ENCODE results near the gene TRIM59. TPM values are rescaled to one million over a fixed set of nuclear protein-coding genes. Genes with fewer than 3 reads are reported as not detected.

Gene TRIM59
- total RNA-seq, 4 donors from 2014 or later: 0.13 to 0.55 (median 0.46) TPM

DNA sequence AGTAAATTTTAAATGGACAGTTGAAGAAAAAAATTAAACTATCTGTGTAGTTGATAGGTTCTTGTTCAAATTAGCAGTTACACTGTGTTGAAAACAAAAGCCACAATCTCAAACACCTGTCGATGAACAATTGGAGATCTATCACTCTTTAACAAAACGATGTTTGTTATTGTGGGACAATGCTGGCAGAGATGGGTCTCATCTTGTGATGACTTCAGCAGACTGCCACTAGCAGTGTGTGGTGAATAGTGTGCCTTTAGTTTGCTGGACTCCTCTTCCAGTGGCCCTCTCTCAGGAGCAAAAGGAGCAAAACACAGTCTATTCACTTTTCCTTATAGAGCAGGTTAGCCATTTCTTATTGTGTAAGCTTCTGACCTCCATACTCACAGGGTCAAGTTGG lies 14.7 kb upstream of the TRIM59 start:
- no peak overlapping the region for H3K27ac ChIP-seq
- TF ChIP-seq CTCF (IDR thresholded peaks at IDR 0.05 in 4 of 5, conservative IDR thresholded peaks at IDR 0.05 in 1 of 5) (no peak), POLR2A (IDR thresholded peaks at IDR 0.05) (no peak)
- intact Hi-C loops (cut with DNase I; ENCODE audit: low total_unique reads): no loop called here
- H3K36me3 ChIP-seq: no peaks in the 10 kb centered on the region
- H3K4me1 ChIP-seq: no peaks in the 10 kb centered on the region
- no peaks in the 10 kb centered on the region for H3K9me3 ChIP-seq
- no peaks in the 10 kb centered on the region for H3K27me3 ChIP-seq
- ATAC-seq (no peak), DNase-seq (no peak)
- in situ Hi-C loops (cut with MboI; ENCODE audit: low sequenced_read_pairs in 4 of 4): no loop called here
- no peak overlapping the region for H3K4me3 ChIP-seq

DNA sequence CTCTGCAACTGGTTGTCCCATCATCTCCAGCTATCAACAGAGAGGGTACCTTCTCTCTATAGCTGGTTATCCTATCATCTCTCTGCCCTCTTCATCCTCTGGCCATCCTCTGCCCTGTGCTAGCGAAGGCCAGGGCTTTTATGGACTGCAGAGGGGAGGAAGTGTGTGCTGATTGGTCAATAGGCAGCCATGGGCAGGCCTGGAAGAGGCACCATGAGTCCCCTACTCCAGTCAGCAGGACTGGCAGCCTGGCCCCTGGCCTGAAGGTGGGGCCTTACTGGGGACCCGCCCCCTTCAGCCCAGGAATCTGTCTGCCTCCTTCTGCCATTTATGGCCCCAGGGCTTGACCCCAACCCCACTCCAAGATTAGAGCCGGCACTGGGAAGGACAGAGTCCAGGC lies 10.4 kb upstream of the TRIM59 start:
- Histone ChIP-seq H3K36me3 (no peaks in the 10 kb centered on the region), H3K27me3 (no peaks in the 10 kb centered on the region), H3K4me3 (no peak overlapping the region), H3K27ac (no peak overlapping the region), H3K4me1 (no peaks in the 10 kb centered on the region), H3K9me3 (no peaks in the 10 kb centered on the region)
- ATAC-seq (no peak), DNase-seq (no peak)
- intact Hi-C loops (cut with DNase I; ENCODE audit: low total_unique reads): no loop called here
- in situ Hi-C loops (cut with MboI; ENCODE audit: low sequenced_read_pairs in 4 of 4): no loop called here
- no peak for TF ChIP-seq POLR2A (IDR thresholded peaks at IDR 0.05)
- no peak for TF ChIP-seq CTCF (IDR thresholded peaks at IDR 0.05 in 4 of 5, conservative IDR thresholded peaks at IDR 0.05 in 1 of 5)

GRCh38 chr3:160459450-160459970 lies 9.9 kb upstream of the TRIM59 start:
- Histone ChIP-seq H3K9me3 (no peaks in the 10 kb centered on the region), H3K4me1 (no peaks in the 10 kb centered on the region), H3K27ac (no peak overlapping the region), H3K4me3 (no peak overlapping the region), H3K36me3 (no peaks in the 10 kb centered on the region), H3K27me3 (no peaks in the 10 kb centered on the region)
- no peak for ATAC-seq
- no peak for DNase-seq
- TF ChIP-seq CTCF (IDR thresholded peaks at IDR 0.05 in 4 of 5, conservative IDR thresholded peaks at IDR 0.05 in 1 of 5) (no peak), POLR2A (IDR thresholded peaks at IDR 0.05) (no peak)
- intact Hi-C loops (cut with DNase I; ENCODE audit: low total_unique reads) (no loop called here), in situ Hi-C loops (cut with MboI; ENCODE audit: low sequenced_read_pairs in 4 of 4) (no loop called here)

GRCh38 chr3:160458151-160458550 lies 8.6 kb upstream of the TRIM59 start:
- no peak for DNase-seq
- Histone ChIP-seq H3K4me1 (no peaks in the 10 kb centered on the region), H3K27ac (no peak overlapping the region), H3K36me3 (no peaks in the 10 kb centered on the region), H3K9me3 (no peaks in the 10 kb centered on the region), H3K4me3 (no peak overlapping the region), H3K27me3 (no peaks in the 10 kb centered on the region)
- no peak for ATAC-seq
- TF ChIP-seq POLR2A (IDR thresholded peaks at IDR 0.05) (no peak), CTCF (IDR thresholded peaks at IDR 0.05 in 4 of 5, conservative IDR thresholded peaks at IDR 0.05 in 1 of 5) (no peak)
- in situ Hi-C loops (cut with MboI; ENCODE audit: low sequenced_read_pairs in 4 of 4): no loop called here
- intact Hi-C loops (cut with DNase I; ENCODE audit: low total_unique reads): no loop called here

- no peak overlapping the region for H3K4me3 ChIP-seq
- intact Hi-C loops (cut with DNase I; ENCODE audit: low total_unique reads) (no loop called here), in situ Hi-C loops (cut with MboI; ENCODE audit: low sequenced_read_pairs in 4 of 4) (no loop called here)
- ATAC-seq (no peak), DNase-seq (no peak)
- no peak overlapping the region for H3K27ac ChIP-seq
- no peaks in the 10 kb centered on the region for H3K36me3 ChIP-seq
- no peaks in the 10 kb centered on the region for H3K4me1 ChIP-seq
- TF ChIP-seq POLR2A (IDR thresholded peaks at IDR 0.05) (no peak), CTCF (IDR thresholded peaks at IDR 0.05 in 4 of 5, conservative IDR thresholded peaks at IDR 0.05 in 1 of 5) (no peak)
- no peaks in the 10 kb centered on the region for H3K27me3 ChIP-seq
- no peaks in the 10 kb centered on the region for H3K9me3 ChIP-seq
Measured at GRCh38 chr3:160455846-160456245, 6.3 kb upstream of the TRIM59 start.

Data from gastrocnemius medialis (tissue), 4 donors.